ENCODE data around the gene DSCAML1. TPM values are rescaled to one million over a fixed set of nuclear protein-coding genes. Genes with fewer than 3 reads are reported as not detected.

Gene DSCAML1
- total and polyA plus RNA-seq, 2 donors: 1.4 to 2.0 TPM

DNA sequence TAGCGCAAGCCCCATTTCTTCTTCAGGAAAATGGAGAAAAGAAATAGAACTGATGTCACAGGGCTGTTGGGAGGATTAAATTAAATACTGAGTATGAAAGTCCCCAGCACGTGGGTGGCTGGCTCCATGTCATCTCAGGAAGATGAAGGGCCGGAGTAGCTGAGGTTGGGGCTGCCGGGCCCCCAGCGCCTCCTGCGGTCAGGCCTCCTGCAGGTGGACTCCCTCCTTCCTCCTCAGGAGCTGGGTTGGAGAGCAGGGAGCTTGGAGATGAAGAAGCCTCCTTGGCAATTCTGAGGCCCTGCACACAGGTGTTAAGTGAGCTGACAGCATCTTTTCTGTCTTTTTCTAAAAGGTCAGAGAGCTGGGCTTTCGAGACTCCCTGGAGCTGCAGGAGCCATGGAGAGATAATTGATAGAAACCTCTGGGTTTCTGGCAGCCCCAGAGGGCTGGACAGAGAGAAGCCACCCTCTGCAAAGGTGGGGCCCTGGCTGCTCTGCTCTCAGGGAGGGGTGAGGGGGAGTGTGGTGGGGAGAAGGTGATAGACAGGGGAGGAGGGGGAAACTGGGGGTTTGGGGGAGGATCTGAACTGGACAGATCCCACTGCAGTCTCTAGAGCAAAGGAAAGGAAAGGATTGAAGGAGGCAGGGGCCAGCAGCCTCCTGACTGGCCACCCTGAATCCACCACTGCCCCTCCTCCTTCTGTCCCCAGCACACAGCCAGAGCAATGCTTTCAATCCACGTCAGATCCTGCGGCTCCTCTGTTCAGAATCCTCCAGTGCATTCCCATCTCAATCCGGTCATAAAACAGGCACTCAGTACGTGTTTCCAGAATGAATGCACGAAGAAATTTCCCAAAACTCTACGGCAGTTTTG lies 258.5 kb downstream of the DSCAML1 start:
- WGBS: 47% methylated on average over 13 of the region's 13 CpGs
- Histone ChIP-seq H3K4me1 (ENCODE audit: insufficient read depth) (no peaks in the 10 kb centered on the region), H3K36me3 (ENCODE audit: insufficient read depth) (no peaks in the 10 kb centered on the region), H3K4me3 (ENCODE audit: low read depth, low read length) (no peak overlapping the region), H3K27ac (ENCODE audit: low read depth) (no peak overlapping the region)
- DNase-seq (ENCODE audit: extremely low spot score): no peak

- Histone ChIP-seq H3K27ac (ENCODE audit: low read depth) (no peak overlapping the region), H3K36me3 (ENCODE audit: insufficient read depth) (no peaks in the 10 kb centered on the region), H3K4me1 (ENCODE audit: insufficient read depth) (no peaks in the 10 kb centered on the region), H3K4me3 (ENCODE audit: low read depth, low read length) (no peak overlapping the region)
- WGBS: 64% methylated on average over 11 of the region's 11 CpGs
- DNase-seq (ENCODE audit: extremely low spot score): no peak
Measured at GRCh38 chr11:117535850-117536411, 261.1 kb downstream of the DSCAML1 start.

DNA sequence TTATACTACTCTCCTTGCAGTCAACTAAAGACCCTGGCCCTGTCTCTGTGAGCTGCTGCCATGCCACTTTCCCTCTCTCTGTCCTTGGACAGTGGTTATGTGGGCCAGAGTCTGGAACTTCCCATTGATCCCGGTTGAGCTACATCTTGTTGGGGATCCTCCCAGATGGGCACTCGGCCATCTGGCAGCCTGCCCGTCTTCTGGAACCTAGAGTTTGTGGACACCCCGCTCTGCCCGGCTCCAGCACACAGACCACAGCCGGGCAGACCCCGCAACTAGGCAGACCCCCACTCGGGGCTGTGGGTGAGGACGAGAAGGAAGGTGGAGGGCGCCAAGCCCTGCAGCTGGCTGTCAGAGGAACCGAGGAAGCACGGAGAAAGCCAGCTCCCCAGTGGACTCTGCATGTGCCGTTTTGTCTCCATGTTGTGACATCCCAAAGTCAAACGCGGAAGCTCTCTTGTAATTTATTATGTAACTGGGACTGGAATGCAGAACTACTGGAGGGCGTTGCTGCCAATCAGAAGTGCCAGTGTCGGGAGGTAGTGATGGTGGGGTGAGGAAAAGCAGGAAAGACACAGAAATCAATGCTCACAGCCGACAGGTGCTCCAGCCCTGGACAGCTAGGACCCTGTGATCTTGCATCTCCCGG lies 261.7 kb downstream of the DSCAML1 start:
- H3K27ac ChIP-seq (ENCODE audit: low read depth): no peak overlapping the region
- 27% methylated on average over 19 of the region's 19 CpGs for WGBS
- no peaks in the 10 kb centered on the region for H3K36me3 ChIP-seq (ENCODE audit: insufficient read depth)
- no peak overlapping the region for H3K4me3 ChIP-seq (ENCODE audit: low read depth, low read length)
- H3K4me1 ChIP-seq (ENCODE audit: insufficient read depth): no peaks in the 10 kb centered on the region
- DNase-seq (ENCODE audit: extremely low spot score): no peak

- no peak overlapping the region for H3K4me3 ChIP-seq (ENCODE audit: low read depth, low read length)
- 94% methylated on average over 3 of the region's 3 CpGs for WGBS
- DNase-seq (ENCODE audit: extremely low spot score): no peak
- no peaks in the 10 kb centered on the region for H3K36me3 ChIP-seq (ENCODE audit: insufficient read depth)
- H3K27ac ChIP-seq (ENCODE audit: low read depth): no peak overlapping the region
- no peaks in the 10 kb centered on the region for H3K4me1 ChIP-seq (ENCODE audit: insufficient read depth)
Measured at GRCh38 chr11:117532568-117532967, 264.4 kb downstream of the DSCAML1 start.

DNA sequence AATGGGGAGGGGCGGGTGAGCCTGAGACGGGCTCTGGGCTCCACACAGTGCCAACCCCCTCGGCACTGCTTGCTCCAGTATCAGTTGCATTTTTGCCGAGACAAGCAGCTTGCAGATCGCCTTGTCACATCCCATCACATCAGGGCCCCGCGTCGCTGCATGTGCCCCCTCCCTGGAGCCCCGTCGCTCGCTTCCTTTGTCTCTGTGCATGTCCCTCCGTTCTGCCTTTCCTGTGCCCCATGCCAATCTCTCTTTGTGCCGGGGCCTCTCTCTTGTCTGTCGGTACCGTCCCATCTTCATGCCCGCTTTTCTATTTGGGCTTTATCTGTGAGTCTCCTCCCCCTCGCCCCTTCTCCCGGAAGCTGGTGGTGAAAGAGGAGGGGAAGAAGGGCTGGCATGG lies 267.2 kb downstream of the DSCAML1 start:
- Histone ChIP-seq H3K4me3 (ENCODE audit: low read depth, low read length) (no peak overlapping the region), H3K36me3 (ENCODE audit: insufficient read depth) (no peaks in the 10 kb centered on the region), H3K27ac (ENCODE audit: low read depth) (no peak overlapping the region), H3K4me1 (ENCODE audit: insufficient read depth) (no peaks in the 10 kb centered on the region)
- 77% methylated on average over 18 of the region's 18 CpGs for WGBS
- no peak for DNase-seq (ENCODE audit: extremely low spot score)

GRCh38 chr11:117528097-117528721 lies 268.8 kb downstream of the DSCAML1 start:
- Histone ChIP-seq H3K4me1 (ENCODE audit: insufficient read depth) (no peaks in the 10 kb centered on the region), H3K4me3 (ENCODE audit: low read depth, low read length) (no peak overlapping the region), H3K27ac (ENCODE audit: low read depth) (no peak overlapping the region), H3K36me3 (ENCODE audit: insufficient read depth) (no peaks in the 10 kb centered on the region)
- 76% methylated on average over 12 of the region's 12 CpGs for WGBS
- DNase-seq (ENCODE audit: extremely low spot score): no peak

DNA sequence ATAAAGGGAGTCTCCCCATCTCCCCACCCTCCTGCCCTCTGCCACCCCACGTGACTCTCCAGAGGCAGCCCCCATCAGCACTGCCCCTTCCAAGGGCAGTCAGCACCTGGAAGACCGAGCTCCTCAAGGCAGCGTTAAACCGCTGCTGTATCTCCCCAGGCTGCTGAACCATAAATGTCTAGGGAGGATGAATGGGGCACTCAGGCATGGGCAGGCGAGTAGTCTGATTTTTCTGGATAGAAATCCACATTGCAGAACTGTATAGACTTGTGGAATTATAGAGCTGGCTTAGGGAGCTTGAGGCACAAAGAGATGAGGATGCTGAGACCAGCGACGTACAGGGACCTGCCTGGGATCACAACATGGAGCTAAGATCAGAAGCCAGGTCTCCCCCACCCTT lies 269.7 kb downstream of the DSCAML1 start:
- 86% methylated on average over 7 of the region's 7 CpGs for WGBS
- H3K27ac ChIP-seq (ENCODE audit: low read depth): no peak overlapping the region

GRCh38 chr11:117525866-117526542 lies 271.0 kb downstream of the DSCAML1 start:
- DNase-seq (ENCODE audit: extremely low spot score): no peak
- Histone ChIP-seq H3K36me3 (ENCODE audit: insufficient read depth) (no peaks in the 10 kb centered on the region), H3K4me3 (ENCODE audit: low read depth, low read length) (no peak overlapping the region), H3K4me1 (ENCODE audit: insufficient read depth) (no peaks in the 10 kb centered on the region), H3K27ac (ENCODE audit: low read depth) (no peak overlapping the region)
- WGBS: 93% methylated on average over 10 of the region's 10 CpGs

More for the DNA sequence above, 269.7 kb downstream of the DSCAML1 start:
- Histone ChIP-seq H3K4me1 (ENCODE audit: insufficient read depth) (no peaks in the 10 kb centered on the region), H3K36me3 (ENCODE audit: insufficient read depth) (no peaks in the 10 kb centered on the region), H3K4me3 (ENCODE audit: low read depth, low read length) (no peak overlapping the region)
- DNase-seq (ENCODE audit: extremely low spot score): no peak

DNA sequence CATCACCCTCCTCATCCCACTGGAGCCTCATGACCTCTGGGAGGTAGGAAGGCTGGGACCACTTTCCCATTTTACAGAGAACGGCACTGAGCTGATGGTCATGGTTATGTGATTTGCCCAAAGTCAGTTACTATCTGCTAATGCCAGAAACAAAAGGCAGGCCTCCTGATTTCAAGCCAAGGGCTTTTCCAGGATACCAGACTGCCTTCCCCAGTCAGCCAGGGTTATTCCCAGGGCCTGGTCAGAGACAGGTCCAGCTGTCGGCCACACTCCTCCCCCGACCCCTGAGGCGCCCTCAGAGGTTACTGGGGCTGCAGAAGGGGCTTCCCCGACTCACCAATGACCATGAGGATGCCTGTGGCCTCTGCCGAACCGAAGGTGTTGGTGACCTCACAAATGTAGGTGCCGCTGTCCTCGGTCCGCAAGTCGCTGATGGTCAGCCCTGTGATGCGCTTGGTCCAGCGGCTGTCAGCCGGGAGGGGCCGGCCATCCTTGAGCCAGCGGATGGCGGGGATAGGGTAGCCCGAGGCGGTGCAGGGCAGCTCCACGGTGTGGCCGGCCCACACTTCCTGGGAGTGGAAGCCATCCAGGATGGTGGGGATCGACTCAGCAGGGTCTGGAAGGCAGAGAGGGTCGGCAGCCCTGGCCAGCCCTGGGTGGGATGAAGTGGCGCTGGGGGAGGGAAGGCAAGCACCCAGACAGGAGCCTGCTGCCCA lies 272.4 kb downstream of the DSCAML1 start:
- Histone ChIP-seq H3K4me1 (ENCODE audit: insufficient read depth) (no peaks in the 10 kb centered on the region), H3K4me3 (ENCODE audit: low read depth, low read length) (no peak overlapping the region), H3K27ac (ENCODE audit: low read depth) (no peak overlapping the region), H3K36me3 (ENCODE audit: insufficient read depth) (no peaks in the 10 kb centered on the region)
- DNase-seq (ENCODE audit: extremely low spot score): no peak
- 90% methylated on average over 24 of the region's 24 CpGs for WGBS

- Histone ChIP-seq H3K4me1 (ENCODE audit: insufficient read depth) (no peaks in the 10 kb centered on the region), H3K4me3 (ENCODE audit: low read depth, low read length) (no peak overlapping the region), H3K36me3 (ENCODE audit: insufficient read depth) (no peaks in the 10 kb centered on the region), H3K27ac (ENCODE audit: low read depth) (no peak overlapping the region)
- DNase-seq (ENCODE audit: extremely low spot score): no peak
- WGBS: 71% methylated on average over 3 of the region's 3 CpGs
Measured at GRCh38 chr11:117523680-117524079, 273.3 kb downstream of the DSCAML1 start.

GRCh38 chr11:117521974-117522373 lies 275.0 kb downstream of the DSCAML1 start:
- WGBS: 97% methylated on average over 4 of the region's 4 CpGs

GRCh38 chr11:117520966-117521365 lies 276.1 kb downstream of the DSCAML1 start:
- no peaks in the 10 kb centered on the region for H3K36me3 ChIP-seq (ENCODE audit: insufficient read depth)
- H3K4me3 ChIP-seq (ENCODE audit: low read depth, low read length): no peak overlapping the region
- no peak for DNase-seq (ENCODE audit: extremely low spot score)
- 95% methylated on average over 21 of the region's 21 CpGs for WGBS
- H3K4me1 ChIP-seq (ENCODE audit: insufficient read depth): no peaks in the 10 kb centered on the region
- no peak overlapping the region for H3K27ac ChIP-seq (ENCODE audit: low read depth)

More at GRCh38 chr11:117521974-117522373, 275.0 kb downstream of the DSCAML1 start:
- DNase-seq (ENCODE audit: extremely low spot score): no peak
- Histone ChIP-seq H3K4me1 (ENCODE audit: insufficient read depth) (no peaks in the 10 kb centered on the region), H3K4me3 (ENCODE audit: low read depth, low read length) (no peak overlapping the region), H3K27ac (ENCODE audit: low read depth) (no peak overlapping the region), H3K36me3 (ENCODE audit: insufficient read depth) (no peaks in the 10 kb centered on the region)

DNA sequence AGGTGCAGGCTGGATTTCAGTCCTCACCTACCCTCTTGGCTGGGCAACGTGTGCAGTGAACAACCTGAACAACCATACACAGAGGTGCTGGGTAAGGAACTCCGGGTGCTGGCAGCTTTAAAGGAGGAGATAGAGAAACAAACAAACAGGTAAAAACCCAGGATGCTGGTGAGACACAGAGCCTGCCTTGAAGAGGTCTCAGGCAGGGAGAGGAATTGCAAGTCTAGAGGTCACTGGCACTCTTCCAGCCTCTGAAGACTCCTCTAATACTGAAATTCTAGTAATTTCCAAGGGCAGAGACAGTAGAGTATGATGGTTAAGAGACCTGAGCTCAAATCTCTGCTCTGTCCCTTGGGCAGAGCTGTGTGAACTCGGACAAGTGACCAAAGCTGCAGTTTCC lies 276.8 kb downstream of the DSCAML1 start:
- no peak for DNase-seq (ENCODE audit: extremely low spot score)
- Histone ChIP-seq H3K4me3 (ENCODE audit: low read depth, low read length) (no peak overlapping the region), H3K36me3 (ENCODE audit: insufficient read depth) (no peaks in the 10 kb centered on the region), H3K4me1 (ENCODE audit: insufficient read depth) (no peaks in the 10 kb centered on the region), H3K27ac (ENCODE audit: low read depth) (no peak overlapping the region)
- 90% methylated on average over 3 of the region's 3 CpGs for WGBS

All from urinary bladder (tissue), 4 donors.